HG02840 (cell line): ENCODE data around the gene GALNT7.
"Not testable (repeated sequence)": the region's sequence is repeated elsewhere in the genome, so short reads cannot be mapped to it uniquely, and the experiment has no call there.

Experiments used
- ATAC-seq: cut with Tn5 transposase; IDR thresholded peaks from one replicate; pipeline ENCODE4 v1.9.1; 2021; ENCODE audit warnings: mild to moderate bottlenecking, moderate library complexity, moderate number of reproducible peaks; ENCODE audit not compliant: unreplicated experiment, low FRiP score

The GALNT7 gene

GRCh38 chr4:173192375-173193162 lies 24.0 kb downstream of the GALNT7 start:
- no peak for ATAC-seq

GRCh38 chr4:173194157-173194556 lies 25.5 kb downstream of the GALNT7 start:
- no peak for ATAC-seq

GRCh38 chr4:173195109-173195508 lies 26.5 kb downstream of the GALNT7 start:
- ATAC-seq = no peak

- no peak for ATAC-seq
Observed at GRCh38 chr4:173199553-173199952, 30.9 kb downstream of the GALNT7 start.

GRCh38 chr4:173200103-173200884 lies 31.7 kb downstream of the GALNT7 start:
- no peak for ATAC-seq

GRCh38 chr4:173202395-173202794 lies 33.8 kb downstream of the GALNT7 start:
- no peak for ATAC-seq

- no peak for ATAC-seq
Observed at GRCh38 chr4:173205656-173206055, 37.0 kb downstream of the GALNT7 start.

GRCh38 chr4:173208420-173208819 lies 39.8 kb downstream of the GALNT7 start:
- ATAC-seq = no peak

GRCh38 chr4:173211222-173211621 lies 42.6 kb downstream of the GALNT7 start:
- no peak for ATAC-seq

- ATAC-seq = no peak
Observed at GRCh38 chr4:173211838-173212237, 43.2 kb downstream of the GALNT7 start.

- ATAC-seq = no peak
Observed at GRCh38 chr4:173212379-173212778, 43.8 kb downstream of the GALNT7 start.

- no peak for ATAC-seq
Observed at GRCh38 chr4:173213296-173213695, 44.7 kb downstream of the GALNT7 start.

- no peak for ATAC-seq
Observed at GRCh38 chr4:173214231-173214630, 45.6 kb downstream of the GALNT7 start.

GRCh38 chr4:173214661-173215060 lies 46.0 kb downstream of the GALNT7 start:
- ATAC-seq = no peak

- no peak for ATAC-seq
Observed at GRCh38 chr4:173217075-173217474, 48.5 kb downstream of the GALNT7 start.

- ATAC-seq = no peak
Observed at GRCh38 chr4:173217727-173218126, 49.1 kb downstream of the GALNT7 start.

- ATAC-seq = no peak
Observed at GRCh38 chr4:173218411-173219125, 50.0 kb downstream of the GALNT7 start.

- ATAC-seq = not testable (repeated sequence)
Observed at GRCh38 chr4:173219126-173219437, 50.5 kb downstream of the GALNT7 start.

GRCh38 chr4:173223743-173224142 lies 55.1 kb downstream of the GALNT7 start:
- ATAC-seq = no peak

- ATAC-seq = no peak
Observed at GRCh38 chr4:173226401-173226888, 57.8 kb downstream of the GALNT7 start.

- ATAC-seq = no peak
Observed at GRCh38 chr4:173227756-173228155, 59.1 kb downstream of the GALNT7 start.
